Measurements from ENCODE around the gene TMEM151B. TPM values are rescaled to one million over a fixed set of nuclear protein-coding genes. Genes with fewer than 3 reads are reported as not detected.

The TMEM151B gene
- total and polyA plus RNA-seq, 2 of the 13 experiments (the other 11 are each of a cell fraction or from before 2014, with no cell fraction given) = not detected

DNA sequence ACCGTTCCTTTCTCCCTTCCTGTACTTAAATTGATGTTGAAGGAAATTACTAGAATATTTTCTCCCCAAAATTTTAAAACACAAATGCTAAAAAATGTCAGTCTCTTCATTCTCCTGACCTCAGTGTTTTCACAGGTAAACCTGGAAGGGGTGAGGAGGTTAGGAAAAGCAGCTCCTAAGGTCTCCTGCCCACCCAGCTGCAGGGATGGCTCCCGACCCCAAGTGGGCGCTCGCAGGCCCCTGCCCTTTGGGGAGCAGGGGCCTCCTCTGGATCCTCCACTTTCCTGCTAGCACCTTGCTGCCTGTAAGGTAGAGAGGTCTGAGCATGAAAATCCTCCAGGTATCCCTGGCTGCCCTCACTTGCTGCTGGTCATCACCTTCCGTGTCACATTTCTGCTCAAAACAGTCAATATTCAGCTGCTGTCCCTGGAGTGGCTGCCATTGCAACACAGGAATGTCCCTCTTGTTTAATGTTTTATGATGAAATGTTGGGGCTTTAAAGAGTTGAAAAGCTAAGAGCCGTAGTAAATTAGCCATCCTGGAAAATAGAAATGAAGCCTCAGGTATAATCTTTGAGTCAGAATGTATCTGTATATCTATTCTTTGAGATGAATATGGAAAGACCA, 34.2 kb upstream of the TMEM151B start (continued):
- TF ChIP-seq, protein P1, sequence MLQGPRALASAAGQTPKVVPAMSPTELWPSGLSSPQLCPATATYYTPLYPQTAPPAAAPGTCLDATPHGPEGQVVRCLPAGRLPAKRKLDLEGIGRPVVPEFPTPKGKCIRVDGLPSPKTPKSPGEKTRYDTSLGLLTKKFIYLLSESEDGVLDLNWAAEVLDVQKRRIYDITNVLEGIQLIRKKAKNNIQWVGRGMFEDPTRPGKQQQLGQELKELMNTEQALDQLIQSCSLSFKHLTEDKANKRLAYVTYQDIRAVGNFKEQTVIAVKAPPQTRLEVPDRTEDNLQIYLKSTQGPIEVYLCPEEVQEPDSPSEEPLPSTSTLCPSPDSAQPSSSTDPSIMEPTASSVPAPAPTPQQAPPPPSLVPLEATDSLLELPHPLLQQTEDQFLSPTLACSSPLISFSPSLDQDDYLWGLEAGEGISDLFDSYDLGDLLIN (CRISPR knock-in tag; IDR thresholded peaks at IDR 0.05; ENCODE audit: borderline replicate concordance) = no peak
- no peak for TF ChIP-seq ZSCAN31 (CRISPR knock-in tag; IDR thresholded peaks at IDR 0.05; ENCODE audit: low read depth)
- TF ChIP-seq ZC3H13 (CRISPR knock-in tag; IDR thresholded peaks at IDR 0.05) = no peak
- TF ChIP-seq, protein P2, sequence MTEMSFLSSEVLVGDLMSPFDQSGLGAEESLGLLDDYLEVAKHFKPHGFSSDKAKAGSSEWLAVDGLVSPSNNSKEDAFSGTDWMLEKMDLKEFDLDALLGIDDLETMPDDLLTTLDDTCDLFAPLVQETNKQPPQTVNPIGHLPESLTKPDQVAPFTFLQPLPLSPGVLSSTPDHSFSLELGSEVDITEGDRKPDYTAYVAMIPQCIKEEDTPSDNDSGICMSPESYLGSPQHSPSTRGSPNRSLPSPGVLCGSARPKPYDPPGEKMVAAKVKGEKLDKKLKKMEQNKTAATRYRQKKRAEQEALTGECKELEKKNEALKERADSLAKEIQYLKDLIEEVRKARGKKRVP (CRISPR knock-in tag; IDR thresholded peaks at IDR 0.05) = peak in 1 of 2 experiments; percentile 74; a peak in 2 of 4 replicates
- no peak for TF ChIP-seq GZF1 (CRISPR knock-in tag; IDR thresholded peaks at IDR 0.05)
- TF ChIP-seq PHF8 (CRISPR knock-in tag; IDR thresholded peaks at IDR 0.05) = no peak
- TF ChIP-seq ZNF792 (CRISPR knock-in tag; IDR thresholded peaks at IDR 0.05) = no peak
- TF ChIP-seq TRIM22 (IDR thresholded peaks at IDR 0.05) = no peak
- no peak for TF ChIP-seq ZNF260 (CRISPR knock-in tag; IDR thresholded peaks at IDR 0.05; ENCODE audit: borderline replicate concordance, low read depth)
- no peak for TF ChIP-seq CBFB (CRISPR knock-in tag; IDR thresholded peaks at IDR 0.05)
- no peak for TF ChIP-seq ZNF256 (CRISPR knock-in tag; conservative IDR thresholded peaks at IDR 0.05)
- no peak for TF ChIP-seq GATAD1 (CRISPR knock-in tag; IDR thresholded peaks at IDR 0.05)
- 0 out of 2 replicates have a peak, but pooled peaks have one; percentile 18 for TF ChIP-seq FOSL2 (CRISPR knock-in tag; IDR thresholded peaks at IDR 0.05)
- no peak for TF ChIP-seq HNF4A (CRISPR knock-in tag; IDR thresholded peaks at IDR 0.05)
- no peak for TF ChIP-seq ZBTB46 (CRISPR knock-in tag; IDR thresholded peaks at IDR 0.05; ENCODE audit: borderline replicate concordance)
- no peak for TF ChIP-seq PAXIP1 (CRISPR knock-in tag; conservative IDR thresholded peaks at IDR 0.05)
- TF ChIP-seq STAG1 (CRISPR knock-in tag; IDR thresholded peaks at IDR 0.05) = no peak
- TF ChIP-seq ZBTB44 (CRISPR knock-in tag; IDR thresholded peaks at IDR 0.05) = no peak
- 0 out of 2 replicates have a peak, but pooled peaks have one; percentile 48 for TF ChIP-seq ONECUT2 (CRISPR knock-in tag; IDR thresholded peaks at IDR 0.05)

Data from HepG2 (cell line).